PC-9 (cell line): Measurements from ENCODE around the gene MYO1F. TPM values are rescaled to one million over a fixed set of nuclear protein-coding genes. Genes with fewer than 3 reads are reported as not detected.
A peak's percentile ranks its signal among the peaks of the same experiment; 100 is the strongest.
"Not testable (repeated sequence)": the region's sequence is repeated elsewhere in the genome, so short reads cannot be mapped to it uniquely, and the experiment has no call there.

Experiments used
- BruUV-seq: library from RNA; stranded (reverse); fragments of 400-500 nt; replicated peaks from 2 replicates; lab custom pipeline; 2021; lab: Mats Ljungman, UMichigan
- CTCF ChIA-PET: fragments of 300-600 bp; sonication (Branson Sonifier 250); formaldehyde crosslinking; loops from one replicate; lab custom pipeline; 2022; ENCODE audit warnings: antibody characterized with exemption; lab: Charles Lee
- POLR2A ChIA-PET: fragments of 300-600 bp; sonication (Branson Sonifier 250); formaldehyde crosslinking; loops from one replicate; lab custom pipeline; 2022; ENCODE audit warnings: antibody characterized with exemption; ENCODE audit not compliant: unreplicated experiment; lab: Charles Lee
- DNase-seq, 2 experiments: peaks; one replicate each; pipeline versions ENCODE4 v3.0.0 to v3.0.0-alpha.2; 2015 to 2022; ENCODE audit warnings: mixed read lengths in 1 of 2
- H2AFZ ChIP-seq: fragments of 200-600 bp; sonication (generic); 2 replicates; pipeline ENCODE4 v1.8.1; 2017; ENCODE audit warnings: antibody characterized with exemption
- H3F3A ChIP-seq: fragments of 200-600 bp; sonication (generic); 2 replicates; pipeline ENCODE4 v1.8.1; 2017; ENCODE audit warnings: antibody characterized with exemption, mild to moderate bottlenecking, low read depth; ENCODE audit not compliant: insufficient read depth
- H3K27ac ChIP-seq: fragments of 200-600 bp; sonication (generic); 2 replicates; pipeline ENCODE4 v1.6.1; 2016; ENCODE audit warnings: mixed run types
- H3K27me3 ChIP-seq: fragments of 200-600 bp; sonication (generic); 2 replicates; pipeline ENCODE4 v1.6.1; 2016; ENCODE audit warnings: low read depth, mixed run types; ENCODE audit not compliant: insufficient read depth
- H3K36me3 ChIP-seq: fragments of 200-600 bp; sonication (generic); 2 replicates; pipeline ENCODE4 v1.6.1; 2016; ENCODE audit warnings: low read depth, mixed run types
- H3K4me1 ChIP-seq: fragments of 200-600 bp; sonication (generic); replicated peaks from 2 replicates; pipeline ENCODE4 v1.6.1; 2016; ENCODE audit warnings: mixed run types; ENCODE audit not compliant: insufficient read depth
- H3K4me2 ChIP-seq: fragments of 200-600 bp; sonication (generic); 2 replicates; pipeline ENCODE4 v1.6.1; 2017; ENCODE audit warnings: mixed run types
- H3K4me3 ChIP-seq: fragments of 200-600 bp; sonication (generic); 2 replicates; pipeline ENCODE4 v1.6.1; 2016; ENCODE audit warnings: mixed run types
- H3K79me2 ChIP-seq: fragments of 200-600 bp; sonication (generic); 2 replicates; pipeline ENCODE4 v1.6.1; 2017; ENCODE audit warnings: low read depth, mixed run types
- H3K9me2 ChIP-seq: fragments of 200-600 bp; sonication (generic); 2 replicates; pipeline ENCODE4 v1.8.1; 2017; ENCODE audit warnings: mild to moderate bottlenecking; ENCODE audit not compliant: insufficient read depth
- H3K9me3 ChIP-seq: fragments of 200-600 bp; sonication (generic); 2 replicates; pipeline ENCODE4 v1.8.1; 2016; ENCODE audit warnings: low read depth; ENCODE audit not compliant: insufficient read depth
- H4K20me1 ChIP-seq: fragments of 200-600 bp; sonication (generic); 2 replicates; pipeline ENCODE4 v1.8.1; 2017; ENCODE audit not compliant: insufficient read depth
- EZH2 ChIP-seq: fragments of 200-600 bp; sonication (generic); IDR thresholded peaks from 2 replicates; pipeline ENCODE4 v1.8.0; 2017; ENCODE audit warnings: antibody characterized with exemption, low read depth
- intact Hi-C: fragments of 100-400 bp; cut with micrococcal nuclease; formaldehyde crosslinking; loops from one replicate; pipeline ENCODE4 v1.10.0; 2022; ENCODE audit not compliant: unreplicated experiment
- total RNA-seq: library from RNA; stranded (reverse); gene quantifications from 2 replicates; pipeline ENCODE4 v1.2.3, GENCODE V29; 2021
- TF ChIP-seq, protein P1 (sequence below): fragments of 200-600 bp; sonication (generic); conservative IDR thresholded peaks from 2 replicates; pipeline ENCODE4 v1.6.1; 2017; ENCODE audit warnings: mixed run types, antibody characterized with exemption, mild to moderate bottlenecking, moderate library complexity

MYO1F gene
- total RNA-seq, 1 experiment from 2014 or later, result 1.3 TPM

GRCh38 chr19:8518536-8518935 is 58.7 kb downstream of the MYO1F start:
- intact Hi-C loops, result no loop called here
- Histone ChIP-seq H3K27me3 (no peaks in the 10 kb centered on the region), H3K4me2 (no peak overlapping the region), H3K27ac (no peak overlapping the region), H2AFZ (no peak overlapping the region), H3K79me2 (no peaks in the 10 kb centered on the region), H4K20me1 (no peaks in the 10 kb centered on the region), H3F3A (0 out of 2 replicates have a peak, but pooled peaks cover 4% of the 10 kb centered on the region), H3K9me2 (no peaks in the 10 kb centered on the region), H3K4me1 (no peaks in the 10 kb centered on the region; the same call in 1 of the 2 replicates), H3K36me3 (no peaks in the 10 kb centered on the region), H3K4me3 (no peak overlapping the region), H3K9me3 (no peaks in the 10 kb centered on the region)
- TF ChIP-seq EZH2, result no peak
- TF ChIP-seq, protein P1, sequence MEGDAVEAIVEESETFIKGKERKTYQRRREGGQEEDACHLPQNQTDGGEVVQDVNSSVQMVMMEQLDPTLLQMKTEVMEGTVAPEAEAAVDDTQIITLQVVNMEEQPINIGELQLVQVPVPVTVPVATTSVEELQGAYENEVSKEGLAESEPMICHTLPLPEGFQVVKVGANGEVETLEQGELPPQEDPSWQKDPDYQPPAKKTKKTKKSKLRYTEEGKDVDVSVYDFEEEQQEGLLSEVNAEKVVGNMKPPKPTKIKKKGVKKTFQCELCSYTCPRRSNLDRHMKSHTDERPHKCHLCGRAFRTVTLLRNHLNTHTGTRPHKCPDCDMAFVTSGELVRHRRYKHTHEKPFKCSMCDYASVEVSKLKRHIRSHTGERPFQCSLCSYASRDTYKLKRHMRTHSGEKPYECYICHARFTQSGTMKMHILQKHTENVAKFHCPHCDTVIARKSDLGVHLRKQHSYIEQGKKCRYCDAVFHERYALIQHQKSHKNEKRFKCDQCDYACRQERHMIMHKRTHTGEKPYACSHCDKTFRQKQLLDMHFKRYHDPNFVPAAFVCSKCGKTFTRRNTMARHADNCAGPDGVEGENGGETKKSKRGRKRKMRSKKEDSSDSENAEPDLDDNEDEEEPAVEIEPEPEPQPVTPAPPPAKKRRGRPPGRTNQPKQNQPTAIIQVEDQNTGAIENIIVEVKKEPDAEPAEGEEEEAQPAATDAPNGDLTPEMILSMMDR, result no peak
- CTCF ChIA-PET, result interaction anchor here (0.6 kb wide), 1 partner anchor 76 kb away, joined by 5 read pairs; no protein-coding TSS in a partner anchor
- POLR2A ChIA-PET, result no interaction called here
- no TSS peak for BruUV-seq
- no peak for DNase-seq

GRCh38 chr19:8517551-8518442 is 59.4 kb downstream of the MYO1F start:
- Histone ChIP-seq H3K27ac (no peak overlapping the region), H3K36me3 (no peaks in the 10 kb centered on the region), H3K27me3 (no peaks in the 10 kb centered on the region), H2AFZ (no peak overlapping the region), H3K9me2 (no peaks in the 10 kb centered on the region), H3F3A (peaks cover 9% of the 10 kb centered on the region; the same call in 1 of the 2 replicates), H3K4me3 (no peak overlapping the region), H3K4me2 (no peak overlapping the region), H3K4me1 (peaks cover 6% of the 10 kb centered on the region), H3K79me2 (no peaks in the 10 kb centered on the region), H4K20me1 (no peaks in the 10 kb centered on the region), H3K9me3 (no peaks in the 10 kb centered on the region)
- no peak for DNase-seq
- intact Hi-C loops, result no loop called here
- ChIA-PET CTCF (no interaction called here), POLR2A (no interaction called here)
- BruUV-seq, result no TSS peak
- TF ChIP-seq, protein P1, result no peak
- TF ChIP-seq EZH2, result no peak

GRCh38 chr19:8515317-8515716 is 61.9 kb downstream of the MYO1F start:
- POLR2A ChIA-PET, result no interaction called here
- intact Hi-C loops, result no loop called here

GRCh38 chr19:8514505-8515009 is 62.7 kb downstream of the MYO1F start:
- Histone ChIP-seq H3K4me2 (peak overlapping the region; percentile 78), H2AFZ (peak overlapping the region; percentile 78), H3K27ac (peak overlapping the region; percentile 76), H3F3A (peaks cover 16% of the 10 kb centered on the region; the same call in 1 of the 2 replicates), H3K4me3 (peak overlapping the region; percentile 80), H3K4me1 (peaks cover 14% of the 10 kb centered on the region)
- H3K36me3 ChIP-seq, H4K20me1 ChIP-seq, H3K9me2 ChIP-seq, intact Hi-C loops, DNase-seq, H3K9me3 ChIP-seq, H3K27me3 ChIP-seq, H3K79me2 ChIP-seq: not testable (repeated sequence)
- TSS peak; percentile 91 for BruUV-seq
- ChIA-PET CTCF (interaction anchor here (0.7 kb wide), 1 partner anchor 66 kb away, joined by 4 read pairs; no protein-coding TSS in a partner anchor), POLR2A (interaction anchor here (0.6 to 1.7 kb wide), 7 partner anchors 11 to 245 kb away, joined by 3 to 25 read pairs (median 7); no protein-coding TSS in a partner anchor)

More at GRCh38 chr19:8515317-8515716, 61.9 kb downstream of the MYO1F start:
- Histone ChIP-seq H4K20me1 (no peaks in the 10 kb centered on the region), H3K4me2 (no peak overlapping the region), H3K4me1 (peaks cover 14% of the 10 kb centered on the region), H3K27ac (no peak overlapping the region), H3K27me3 (no peaks in the 10 kb centered on the region), H3K9me3 (no peaks in the 10 kb centered on the region), H3K9me2 (no peaks in the 10 kb centered on the region), H3K4me3 (no peak overlapping the region), H3K79me2 (peaks cover 6% of the 10 kb centered on the region; the same call in 1 of the 2 replicates), H3K36me3 (no peaks in the 10 kb centered on the region), H2AFZ (no peak overlapping the region), H3F3A (peaks cover 16% of the 10 kb centered on the region; the same call in 1 of the 2 replicates)
- TF ChIP-seq, protein P1, result no peak
- no peak for TF ChIP-seq EZH2
- no peak for DNase-seq
- CTCF ChIA-PET, result no interaction called here
- no TSS peak for BruUV-seq
